LHCN-M2 (cell line): ENCODE data around the gene FANCG. TPM values are rescaled to one million over a fixed set of nuclear protein-coding genes. Genes with fewer than 3 reads are reported as not detected.
A peak's percentile ranks its signal among the peaks of the same experiment; 100 is the strongest.

Experiments
- DNase-seq: peaks from one replicate; pipeline ENCODE4 v3.0.0-alpha.2; 2012; ENCODE audit warnings: low read depth
- polyA plus RNA-seq: library from polyadenylated mRNA; unstranded; fragments of >200 nt; gene quantifications from one replicate; pipeline ENCODE4 v1.2.1, GENCODE V29; 2012; ENCODE audit warnings: missing spikeins
- total RNA-seq: library from RNA; depleted of rRNA; stranded (reverse); fragments of >200 nt; gene quantifications from 2 replicates; pipeline ENCODE4 v1.2.3, GENCODE V29; 2014; rRNA removed

FANCG gene
- 54.2 and 60.9 TPM in 2 replicates for total RNA-seq
- 34.1 TPM for polyA plus RNA-seq

DNA sequence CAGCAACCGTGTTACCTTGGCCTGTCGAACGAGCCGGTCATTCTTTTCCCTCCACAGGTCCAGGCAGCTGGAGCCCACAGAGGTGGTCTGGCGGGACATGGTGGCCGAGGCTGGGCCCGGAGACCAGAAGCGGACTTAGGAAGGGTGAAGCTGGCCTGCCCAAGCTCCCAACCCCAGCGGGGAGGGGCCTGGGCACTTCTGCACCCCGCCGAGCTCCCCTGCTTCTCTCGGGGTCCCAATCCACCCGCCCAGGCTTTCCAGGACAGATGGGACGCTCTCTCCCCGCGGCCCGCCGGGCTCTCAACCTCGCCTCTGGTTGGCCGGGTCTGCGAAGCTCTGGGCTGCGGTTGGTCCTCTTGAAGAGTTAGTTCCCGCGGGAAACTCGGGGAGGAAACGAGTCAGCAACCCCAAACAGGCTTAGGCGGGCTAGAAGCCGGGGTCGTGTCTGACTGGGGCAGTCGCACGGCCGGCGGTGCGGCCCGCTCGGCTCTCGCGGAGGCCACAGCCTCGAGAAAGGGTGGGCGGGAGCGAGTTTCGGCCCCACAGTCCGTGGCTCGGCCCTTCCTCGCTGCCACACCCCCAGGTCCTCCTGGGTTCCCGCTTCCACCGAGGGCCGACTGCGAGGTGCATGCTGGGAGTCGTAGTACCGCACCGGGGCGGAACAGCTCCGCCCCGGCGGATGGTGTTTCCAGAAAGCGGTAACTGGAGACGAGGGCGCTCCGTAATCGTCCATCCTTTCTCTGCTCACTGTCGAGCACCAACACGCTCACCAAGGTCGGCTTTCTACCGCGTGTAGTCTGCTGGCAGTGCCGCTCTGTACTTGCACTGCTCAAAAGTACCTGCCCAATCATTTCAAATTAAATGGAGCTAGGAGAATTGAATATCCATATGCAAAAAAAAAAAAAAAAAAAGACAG, at the start of gene FANCG:
TSS of gene FANCG (minus strand) at position 517 of the 916 bp plus-strand sequence. CDS start at position 99, 418 bp downstream.
- peak; percentile 91 for DNase-seq

DNA sequence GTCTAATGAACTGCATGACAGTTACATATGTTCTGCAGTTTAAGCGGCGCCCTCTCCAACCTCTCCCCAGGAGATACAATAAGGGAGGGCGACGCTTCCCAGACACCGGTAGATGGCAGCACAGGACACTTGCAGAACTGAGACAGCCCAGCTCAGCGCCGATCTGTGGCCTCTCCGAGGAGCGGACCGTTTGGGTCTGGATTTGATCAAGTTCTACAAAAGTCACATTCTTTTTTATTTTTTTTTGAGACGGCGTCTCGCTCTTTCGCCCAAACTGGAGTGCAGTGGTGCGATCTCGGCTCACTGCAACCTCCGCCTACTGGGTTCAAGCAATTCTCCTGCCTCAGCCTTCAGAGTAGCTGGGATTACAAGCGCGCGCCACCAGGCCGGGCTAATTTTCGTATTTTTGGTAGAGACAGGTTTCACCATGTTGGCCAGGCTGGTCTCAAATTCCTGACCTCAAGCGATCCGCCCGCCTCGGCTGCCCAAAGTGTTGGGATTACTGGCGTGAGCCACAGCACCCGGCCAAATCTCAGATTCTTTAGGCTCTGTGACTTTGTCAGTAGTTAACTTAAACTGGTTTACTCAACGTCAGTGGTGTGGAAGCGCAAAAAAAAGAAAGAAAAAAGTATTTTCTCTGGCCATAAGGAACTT, 37.3 kb upstream of the FANCG start:
- peak; percentile 92 for DNase-seq

DNA sequence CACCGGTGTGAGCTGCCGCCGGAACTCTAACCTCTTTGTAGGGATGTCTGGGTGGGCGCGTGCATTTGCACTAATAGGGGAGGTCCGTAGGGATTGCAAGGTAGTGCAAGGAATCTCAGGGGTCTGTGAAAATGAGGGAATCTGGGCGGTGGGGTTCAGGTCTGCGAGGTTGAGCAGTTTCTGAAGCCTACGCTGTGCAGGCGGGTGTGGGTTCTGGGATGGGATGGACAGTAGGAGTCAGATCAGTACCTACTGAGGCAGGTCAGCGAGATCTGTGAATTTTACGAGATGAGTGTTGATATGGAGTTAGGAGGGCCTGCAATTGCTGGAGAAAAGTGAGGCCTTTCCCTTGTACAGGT, 36.8 kb upstream of the FANCG start:
- no peak for DNase-seq

DNA sequence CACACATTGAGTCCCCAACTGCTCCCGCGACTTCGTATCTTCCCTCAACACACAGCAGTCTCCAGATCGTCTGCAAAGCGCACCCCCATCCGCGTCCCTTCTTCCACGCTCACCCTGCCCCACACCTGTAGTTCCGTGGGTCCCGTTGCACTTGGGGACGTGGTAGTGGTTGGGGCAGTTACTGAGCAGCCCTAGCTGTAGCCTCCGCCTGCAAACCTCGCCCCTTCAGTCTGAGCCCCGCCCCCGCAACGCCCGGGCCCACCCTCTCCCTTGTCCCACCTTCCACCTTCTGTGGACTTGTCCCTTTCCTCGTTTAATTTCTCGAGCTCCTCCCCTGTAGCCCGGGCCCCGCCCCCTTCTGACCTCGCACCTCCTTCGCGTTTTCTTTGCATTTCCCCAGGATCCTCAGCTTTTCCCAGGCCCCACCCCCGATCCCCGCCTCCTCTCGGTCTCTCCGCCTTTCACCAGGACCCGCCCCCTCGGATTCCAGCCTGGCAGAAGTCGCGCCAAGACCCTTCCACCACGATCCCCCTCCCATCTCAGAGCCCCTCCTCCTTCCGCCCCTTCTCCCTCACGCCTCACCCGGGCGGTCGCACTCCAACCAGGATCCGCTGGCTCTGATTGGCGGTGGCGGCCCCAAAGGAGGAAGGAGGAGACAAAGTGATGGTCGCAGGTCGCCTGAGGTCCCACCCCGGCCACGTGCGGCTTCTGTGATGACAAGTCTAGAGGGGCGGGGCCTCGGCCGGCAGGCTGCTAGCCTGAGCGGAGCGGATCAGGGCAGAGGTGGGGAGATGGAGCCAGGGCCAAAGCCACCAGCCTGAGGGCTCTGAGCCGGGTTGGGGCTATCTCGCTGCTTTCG, 36.2 kb upstream of the FANCG start, which contains the start of gene ATOSB:
TSS of gene ATOSB (minus strand) at position 183 of the 859 bp plus-strand sequence. CDS start 7,588 bp downstream, outside the sequence.
- peak; percentile 95 for DNase-seq

DNA sequence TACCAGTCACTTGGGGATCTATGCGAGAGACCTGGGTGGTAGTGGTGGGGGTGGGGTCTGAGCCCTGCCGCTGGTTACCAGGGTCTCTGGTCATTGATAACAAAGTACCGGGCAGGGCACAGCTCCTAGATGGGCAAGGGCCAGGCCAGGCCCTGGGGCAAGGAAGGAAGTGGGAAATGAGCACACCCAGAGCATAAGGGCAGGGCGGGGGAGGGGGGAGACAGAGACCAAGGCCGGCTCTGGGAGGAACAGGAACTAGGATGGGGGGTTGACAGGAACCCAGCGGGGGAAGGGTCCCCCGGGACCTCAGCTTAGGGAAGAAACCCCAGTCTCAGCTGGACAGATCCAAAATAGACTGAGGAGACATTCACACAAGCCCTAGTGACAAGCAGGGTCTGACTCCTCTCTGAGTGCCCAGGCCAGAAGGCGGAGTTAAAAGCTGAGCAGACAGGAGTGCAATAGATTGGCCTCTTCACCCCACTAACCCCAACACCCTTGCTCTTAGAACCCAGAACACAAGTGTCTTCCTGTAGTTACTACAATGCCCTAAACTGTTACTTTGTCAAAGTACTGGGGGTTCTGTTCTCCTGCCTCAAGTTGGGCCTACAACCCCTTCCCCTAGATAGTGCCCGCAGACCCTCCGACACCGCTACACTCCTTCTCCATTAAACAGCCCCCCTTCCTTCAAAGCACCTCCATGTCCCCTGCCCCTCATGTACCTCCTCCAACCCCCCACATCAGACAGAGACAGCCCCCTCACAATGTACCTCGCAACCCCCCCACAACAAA, 35.3 kb upstream of the FANCG start:
- peak; percentile 58 for DNase-seq

DNA sequence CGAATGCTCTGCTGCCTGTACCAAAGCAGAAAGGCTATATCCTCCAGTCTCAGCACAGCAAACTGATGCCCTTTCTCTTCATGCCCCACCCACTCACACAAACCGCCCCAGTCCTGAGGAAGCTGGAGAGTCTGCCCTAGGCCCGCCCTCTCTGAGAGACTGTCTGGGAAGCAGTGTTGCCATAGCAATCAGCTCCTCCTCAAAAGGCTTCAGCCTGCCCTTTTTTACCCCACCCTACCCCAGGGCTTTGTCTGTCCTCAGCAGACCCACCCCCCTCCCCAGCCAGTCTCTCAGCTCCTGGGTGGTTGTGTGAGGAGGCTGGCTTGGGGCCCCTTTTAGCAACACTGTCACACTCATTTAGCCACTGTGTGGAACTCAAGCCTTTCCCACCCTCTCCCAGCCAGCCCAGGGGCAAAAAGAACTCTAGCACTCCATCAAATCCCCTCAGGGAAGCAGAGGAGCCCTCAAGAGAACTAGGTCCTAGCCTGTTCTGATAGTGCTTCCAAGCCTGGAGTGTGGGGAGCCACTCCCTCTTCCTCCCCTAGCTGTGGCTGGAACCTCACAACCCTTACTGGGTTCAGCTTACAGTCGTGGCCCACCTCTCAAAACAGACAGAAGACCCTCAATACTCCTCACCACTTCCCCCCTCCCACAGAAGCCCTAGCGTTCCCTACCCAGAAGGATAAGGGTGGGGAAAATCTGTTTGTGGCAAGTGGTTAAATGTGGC, 34.5 kb upstream of the FANCG start:
- peak; percentile 95 for DNase-seq

DNA sequence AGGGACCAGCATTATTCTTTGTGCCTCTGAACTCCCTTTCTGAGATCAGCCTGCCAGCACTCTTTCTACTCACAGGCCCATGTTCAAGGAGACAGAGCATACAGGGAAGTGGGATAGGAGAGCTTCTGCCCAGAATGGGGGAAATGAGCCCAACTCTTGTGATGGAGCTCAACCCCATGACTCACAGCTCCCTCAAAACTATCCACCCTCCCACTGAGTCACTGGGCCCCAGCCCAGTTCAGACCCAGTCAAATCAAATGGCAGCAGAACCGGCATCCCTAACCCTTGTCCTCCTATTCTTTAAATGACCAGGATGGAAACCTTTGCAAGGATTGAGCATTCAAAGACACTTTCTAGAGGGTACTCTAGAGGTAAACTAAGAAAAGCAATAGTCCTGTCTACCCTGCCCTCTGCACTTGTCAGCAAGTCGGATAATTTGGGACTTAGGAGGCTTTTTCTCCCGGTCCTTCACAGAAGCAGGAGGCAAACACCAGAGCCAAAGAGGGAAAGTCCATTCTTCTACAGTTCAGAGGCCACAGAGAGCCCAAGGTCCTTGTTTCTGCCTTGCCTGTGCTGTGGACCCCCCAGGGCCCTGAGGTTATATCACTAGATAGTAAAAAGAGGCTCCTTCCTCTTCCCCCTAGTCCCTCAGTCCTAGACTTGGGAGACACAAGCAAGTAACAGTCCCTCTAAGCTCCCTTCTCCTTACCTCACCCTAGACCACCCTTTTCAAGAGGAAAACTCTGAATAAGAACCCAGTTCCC, 32.7 kb upstream of the FANCG start:
- DNase-seq, result peak; percentile 71

DNA sequence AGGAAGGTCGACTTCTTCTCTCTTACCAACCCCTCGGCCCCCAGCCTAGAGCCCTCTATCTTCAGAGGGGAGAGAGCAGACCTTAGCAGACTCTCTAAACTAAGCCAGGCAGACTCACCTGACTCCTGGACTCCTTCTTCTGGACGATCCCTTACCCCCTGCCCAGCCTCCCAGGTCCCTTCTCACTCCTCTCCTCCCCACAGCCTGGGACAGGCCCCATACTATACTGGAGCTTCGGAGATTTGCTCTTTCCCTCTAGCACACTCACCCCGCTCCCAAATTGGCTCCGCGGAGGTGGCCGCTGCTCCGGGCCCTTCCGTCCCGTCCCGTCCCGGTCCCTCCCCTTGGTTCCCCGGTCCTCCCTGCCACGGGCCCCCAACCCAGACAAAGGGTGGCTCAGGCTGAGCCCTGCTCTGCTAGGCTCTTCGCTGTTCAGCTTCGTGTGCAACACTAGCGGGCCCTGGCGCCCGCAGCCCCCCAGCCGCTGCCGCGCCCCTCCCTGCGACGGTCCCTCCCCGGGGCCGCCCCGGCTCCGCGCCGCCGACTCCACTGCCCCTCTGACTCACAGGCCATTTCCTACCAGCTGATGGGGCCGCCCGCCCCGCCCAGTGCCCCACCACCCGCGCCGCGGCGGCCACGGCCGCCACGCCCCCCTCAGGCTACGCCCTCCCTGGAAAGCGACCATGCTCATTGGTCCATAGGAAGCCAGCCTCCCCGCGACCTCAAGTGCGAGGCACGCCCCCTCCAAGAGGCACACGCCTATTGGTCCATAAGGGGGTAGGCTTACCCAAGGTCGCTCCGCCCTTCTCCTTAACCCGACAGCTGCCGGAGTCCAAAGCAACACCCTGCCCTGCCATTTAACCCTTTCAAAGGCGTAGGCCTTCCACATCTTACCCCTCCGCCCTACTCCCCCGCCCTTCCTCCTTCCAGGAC, 31.5 kb upstream of the FANCG start:
- peak; percentile 98 for DNase-seq

DNA sequence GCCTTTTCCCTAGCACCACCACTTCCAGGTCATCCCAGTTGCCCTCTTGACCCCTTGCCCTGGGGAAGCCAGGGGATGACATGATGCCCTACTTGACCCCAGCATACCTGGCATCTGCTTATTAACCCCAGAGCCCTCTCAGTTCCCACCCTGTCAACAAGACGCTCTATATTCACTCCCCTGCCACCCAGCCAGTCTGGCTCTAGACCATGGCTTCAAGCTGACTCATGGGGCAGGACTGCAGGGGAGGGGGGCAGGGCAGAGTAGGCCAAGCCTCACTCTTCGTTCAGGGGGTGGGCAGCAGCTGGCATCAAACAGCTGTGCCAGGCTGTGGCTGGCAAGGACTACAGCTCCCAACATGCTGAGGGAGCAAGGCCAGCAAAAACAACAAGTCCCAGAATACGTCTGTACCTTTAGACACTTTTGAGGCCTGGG, 30.6 kb upstream of the FANCG start:
- DNase-seq, result peak; percentile 95

DNA sequence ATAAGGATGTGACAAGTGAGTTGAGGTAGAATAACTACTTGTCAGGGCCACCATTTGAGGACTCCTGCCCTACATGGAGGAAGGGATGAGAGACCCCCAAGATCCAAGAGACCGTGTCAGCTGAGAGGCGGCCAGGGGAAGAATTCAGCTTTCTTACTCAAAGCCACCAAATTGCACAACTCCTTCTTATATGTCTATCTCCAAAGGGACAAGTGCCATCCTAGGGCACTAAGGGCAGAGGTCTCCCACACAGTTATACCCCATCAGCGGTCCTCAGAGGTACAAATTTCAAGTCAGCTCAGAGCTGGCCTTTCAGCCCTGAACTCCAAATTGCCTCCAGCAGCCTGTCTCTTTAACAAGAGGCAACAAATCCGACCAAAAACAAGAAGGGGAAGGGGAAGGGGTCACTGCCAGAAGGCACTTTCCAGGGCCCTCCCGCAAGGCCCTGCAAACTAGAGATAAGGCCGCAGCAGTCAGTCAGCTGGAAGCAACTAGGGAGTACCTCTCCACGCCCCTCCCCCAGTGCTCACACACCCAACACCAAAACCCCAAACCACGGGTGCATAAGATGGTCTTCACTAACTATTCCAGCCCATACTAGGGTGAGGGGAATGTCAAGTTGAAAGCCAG, 29.3 kb upstream of the FANCG start:
- DNase-seq, result no peak

DNA sequence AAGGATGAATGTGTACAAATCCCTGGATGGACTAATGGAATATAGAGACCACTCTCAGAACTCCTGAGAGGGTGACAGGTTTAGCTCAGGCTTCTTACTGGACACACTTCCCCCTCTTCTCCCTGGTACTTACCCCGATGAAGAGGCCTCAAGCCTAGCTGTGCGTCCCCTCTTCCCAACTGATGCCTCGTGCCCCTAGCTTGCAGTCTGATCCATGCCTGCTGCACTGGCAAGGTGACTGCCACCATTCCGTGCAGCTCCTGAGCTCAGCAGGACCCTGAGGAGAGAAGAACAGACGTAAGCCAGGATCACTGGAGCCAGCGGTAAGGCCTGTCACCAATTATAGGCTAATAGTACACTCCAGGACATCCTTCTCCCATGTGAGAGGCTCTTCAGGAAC, 28.7 kb upstream of the FANCG start:
- DNase-seq, result no peak

DNA sequence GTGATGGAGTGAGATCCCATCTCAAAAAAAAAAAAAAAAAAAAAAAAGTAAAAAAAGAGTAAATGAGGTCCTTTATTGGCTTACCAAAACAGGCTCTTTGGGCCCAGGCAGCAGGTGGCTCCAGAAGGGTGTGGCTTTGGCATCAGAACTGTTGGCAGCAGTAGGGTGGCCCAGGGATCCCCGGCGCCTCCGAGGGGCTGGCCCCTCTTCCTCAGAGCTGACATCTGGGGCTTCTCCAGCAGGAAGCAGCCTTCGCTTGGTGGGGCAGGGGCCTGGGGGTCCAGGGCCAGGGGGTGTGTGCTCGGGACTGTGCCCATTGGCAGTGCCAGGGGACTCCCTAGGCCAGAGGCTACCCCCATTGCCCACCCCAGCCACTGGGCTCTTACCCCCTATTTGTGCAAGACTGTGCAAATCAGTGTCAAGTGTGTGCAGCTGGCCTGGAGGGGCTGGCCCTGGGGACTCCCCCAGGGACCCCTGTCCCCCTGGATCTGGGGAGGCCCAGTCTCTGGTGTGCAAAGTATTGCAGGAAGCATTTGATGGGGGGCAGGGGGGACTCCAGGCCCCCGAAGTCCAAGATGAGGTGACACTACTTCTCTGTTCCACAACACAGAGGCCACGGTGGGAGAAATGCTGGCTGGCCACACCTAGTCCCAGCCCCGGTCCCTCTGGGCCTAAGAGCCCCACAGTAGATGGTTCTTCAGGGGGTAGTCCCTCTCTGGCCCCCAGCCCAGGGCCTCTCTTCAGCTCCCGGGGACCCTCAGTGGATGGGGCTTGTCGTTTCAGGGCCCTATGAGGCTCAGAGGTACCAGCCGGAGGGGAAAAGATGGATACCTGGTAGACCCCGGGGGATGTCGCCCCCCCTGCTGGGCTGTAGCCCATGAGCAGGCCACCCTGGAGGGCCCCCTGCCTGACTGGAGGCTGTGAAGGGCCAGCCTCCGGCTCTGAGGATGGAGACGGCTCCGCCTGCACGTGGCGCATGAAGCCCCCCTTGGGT, 27.9 kb upstream of the FANCG start:
- no peak for DNase-seq

DNA sequence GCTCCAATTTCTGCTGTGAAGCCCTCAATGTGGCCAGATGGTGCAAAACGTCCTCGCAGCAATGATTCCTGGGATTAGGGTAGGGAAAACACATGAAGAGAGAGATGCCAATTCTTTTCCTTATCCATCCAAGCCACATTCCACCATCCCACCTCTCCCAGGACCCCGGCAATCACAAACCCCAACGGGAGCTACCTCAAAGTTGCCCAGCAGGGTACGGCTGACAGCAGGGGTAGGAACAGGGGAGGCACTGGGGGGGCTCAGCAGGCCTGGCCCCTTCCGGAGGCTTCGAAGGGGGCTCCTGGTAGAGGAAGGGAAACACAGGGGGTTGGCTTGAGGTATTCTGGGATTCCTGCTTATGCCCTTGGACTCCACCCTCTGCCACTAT, 26.6 kb upstream of the FANCG start:
- no peak for DNase-seq

DNA sequence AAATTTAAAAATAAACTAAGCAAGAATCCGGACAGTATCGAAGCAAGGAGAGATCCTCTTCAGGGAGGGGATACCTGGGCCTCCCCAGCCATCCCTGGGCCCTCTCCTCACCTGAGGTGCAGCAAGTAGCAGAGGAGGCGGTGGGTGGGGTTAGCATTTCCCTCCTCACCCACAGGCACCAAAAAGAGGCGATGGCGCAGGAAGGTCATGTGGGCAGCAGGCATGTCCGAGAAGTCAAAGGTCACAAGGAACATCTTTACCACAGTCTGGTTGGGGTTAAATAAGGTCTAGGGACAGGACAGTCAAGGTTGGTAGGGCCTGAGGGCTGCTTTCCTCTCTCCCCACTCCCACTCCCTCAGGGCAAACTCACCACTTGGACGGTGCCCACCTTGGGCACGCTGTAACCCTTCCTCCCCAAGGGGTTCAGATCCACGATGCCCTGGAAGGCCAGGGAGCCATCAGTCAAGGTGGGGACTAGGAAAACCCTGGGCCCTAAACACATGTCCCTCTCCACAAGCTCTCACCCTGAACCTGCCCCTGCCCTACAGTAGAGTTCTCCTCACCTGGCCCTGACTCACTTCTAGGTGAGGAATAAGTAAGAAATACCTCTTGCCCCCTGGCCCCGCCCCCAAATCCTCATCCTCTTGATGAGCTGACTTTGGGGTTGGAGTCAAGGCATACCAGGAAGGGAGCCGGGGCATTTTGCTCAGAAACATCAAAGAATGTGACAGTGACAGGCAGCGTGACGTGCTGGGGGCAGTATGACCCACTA, 26.0 kb upstream of the FANCG start:
- no peak for DNase-seq

DNA sequence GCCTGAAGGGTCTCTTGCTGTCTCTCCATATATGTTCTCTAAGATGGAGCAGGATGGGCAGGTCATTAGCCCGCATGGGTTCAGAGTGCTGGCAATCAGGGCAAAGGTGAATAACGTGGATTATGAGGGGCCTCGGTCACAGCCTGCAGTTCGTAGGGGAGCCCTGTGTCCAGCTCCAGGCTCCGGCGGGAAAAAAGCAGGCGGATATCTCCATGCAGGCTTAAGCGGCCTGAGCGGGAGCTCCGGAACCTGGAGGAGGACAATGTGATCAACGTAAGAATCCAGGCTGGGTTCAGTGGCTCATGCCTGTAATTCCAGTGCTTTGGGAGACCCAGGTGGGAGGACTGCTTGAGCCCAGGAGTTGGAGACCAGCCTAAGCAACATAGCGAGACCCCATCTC, 25.4 kb upstream of the FANCG start:
- no peak for DNase-seq

DNA sequence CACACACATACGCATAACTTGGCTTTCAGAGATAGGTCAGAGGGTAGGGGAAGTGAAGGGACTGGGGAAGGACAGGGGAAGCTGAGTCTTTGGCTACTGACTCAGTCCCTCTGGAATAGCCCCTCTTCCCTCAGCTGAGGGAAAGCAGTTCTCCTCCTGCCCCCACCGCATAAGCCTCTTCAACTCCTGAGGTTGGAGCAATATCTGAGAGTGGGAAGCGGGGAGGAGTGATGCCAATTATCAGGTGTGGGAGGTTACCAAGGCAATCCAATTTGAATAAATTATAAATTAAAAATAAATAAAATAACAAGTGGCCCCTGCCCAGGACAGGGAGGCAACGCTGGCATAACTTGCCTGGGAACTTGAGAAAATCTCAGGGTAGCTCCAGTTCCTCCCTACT, 24.8 kb upstream of the FANCG start:
- DNase-seq, result no peak
